Neural crest cell (in vitro differentiated cells): ENCODE data around the gene ISM2. TPM values are rescaled to one million over a fixed set of nuclear protein-coding genes. Genes with fewer than 3 reads are reported as not detected.

Experiments used
- DNase-seq: peaks from one replicate; pipeline ENCODE4 v3.0.0; 2021; ENCODE audit warnings: low read depth, mixed read lengths, low spot score
- H3K27ac Mint-ChIP-seq: one replicate; pipeline ENCODE4 v1.8.0; 2021; ENCODE audit warnings: mild to moderate bottlenecking, mixed read lengths; ENCODE audit not compliant: unreplicated experiment
- H3K27me3 Mint-ChIP-seq: 2 replicates; pipeline ENCODE4 v1.8.0; 2021; ENCODE audit warnings: low read depth, mild to moderate bottlenecking, mixed read lengths
- H3K36me3 Mint-ChIP-seq: 2 replicates; pipeline ENCODE4 v1.8.0; 2021; ENCODE audit warnings: low read depth, mild to moderate bottlenecking, mixed read lengths
- H3K4me1 Mint-ChIP-seq: 2 replicates; pipeline ENCODE4 v1.8.0; 2021; ENCODE audit warnings: mixed read lengths
- H3K4me3 Mint-ChIP-seq: one replicate; pipeline ENCODE4 v1.8.0; 2021; ENCODE audit warnings: mild to moderate bottlenecking, mixed read lengths
- H3K9me3 Mint-ChIP-seq: 2 replicates; pipeline ENCODE4 v1.8.0; 2021; ENCODE audit warnings: mixed read lengths
- total RNA-seq: library from RNA; stranded (reverse); gene quantifications from 2 replicates; pipeline ENCODE4 v1.2.1, GENCODE V29; 2021
- TF ChIP-seq, protein P1 (sequence below): fragments of 200-600 bp; sonication (generic); conservative IDR thresholded peaks from 2 replicates; pipeline ENCODE4 v1.5.0; 2021; ENCODE audit warnings: antibody characterized with exemption, mild to moderate bottlenecking

The ISM2 gene
- total RNA-seq, 1 donor from 2014 or later = not detected

DNA sequence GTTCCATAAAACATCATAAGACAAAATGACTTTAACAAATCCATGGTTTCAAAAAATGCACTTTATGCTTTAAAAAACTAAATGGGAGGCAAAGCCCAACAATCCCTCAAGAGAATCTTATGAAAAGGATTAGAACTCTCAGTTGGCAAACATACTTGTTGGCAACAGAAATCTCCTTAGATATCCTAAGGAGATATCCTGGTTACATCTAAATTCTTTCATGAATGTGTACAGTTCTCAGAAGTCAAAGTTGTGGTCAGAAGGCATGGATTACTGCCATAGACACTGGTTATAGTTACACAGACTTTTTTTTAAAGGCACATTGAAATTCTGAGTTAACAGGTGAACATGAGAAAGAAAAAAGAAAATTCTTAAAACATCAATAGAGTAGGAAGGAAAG, 17.5 kb upstream of the ISM2 start:
- Mint-ChIP-seq H3K27ac (no peak overlapping the region), H3K4me1 (no peaks in the 10 kb centered on the region), H3K36me3 (peaks cover 8% of the 10 kb centered on the region), H3K9me3 (no peaks in the 10 kb centered on the region), H3K4me3 (no peak overlapping the region), H3K27me3 (no peaks in the 10 kb centered on the region)
- TF ChIP-seq, protein P1, sequence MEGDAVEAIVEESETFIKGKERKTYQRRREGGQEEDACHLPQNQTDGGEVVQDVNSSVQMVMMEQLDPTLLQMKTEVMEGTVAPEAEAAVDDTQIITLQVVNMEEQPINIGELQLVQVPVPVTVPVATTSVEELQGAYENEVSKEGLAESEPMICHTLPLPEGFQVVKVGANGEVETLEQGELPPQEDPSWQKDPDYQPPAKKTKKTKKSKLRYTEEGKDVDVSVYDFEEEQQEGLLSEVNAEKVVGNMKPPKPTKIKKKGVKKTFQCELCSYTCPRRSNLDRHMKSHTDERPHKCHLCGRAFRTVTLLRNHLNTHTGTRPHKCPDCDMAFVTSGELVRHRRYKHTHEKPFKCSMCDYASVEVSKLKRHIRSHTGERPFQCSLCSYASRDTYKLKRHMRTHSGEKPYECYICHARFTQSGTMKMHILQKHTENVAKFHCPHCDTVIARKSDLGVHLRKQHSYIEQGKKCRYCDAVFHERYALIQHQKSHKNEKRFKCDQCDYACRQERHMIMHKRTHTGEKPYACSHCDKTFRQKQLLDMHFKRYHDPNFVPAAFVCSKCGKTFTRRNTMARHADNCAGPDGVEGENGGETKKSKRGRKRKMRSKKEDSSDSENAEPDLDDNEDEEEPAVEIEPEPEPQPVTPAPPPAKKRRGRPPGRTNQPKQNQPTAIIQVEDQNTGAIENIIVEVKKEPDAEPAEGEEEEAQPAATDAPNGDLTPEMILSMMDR = no peak
- DNase-seq = no peak

DNA sequence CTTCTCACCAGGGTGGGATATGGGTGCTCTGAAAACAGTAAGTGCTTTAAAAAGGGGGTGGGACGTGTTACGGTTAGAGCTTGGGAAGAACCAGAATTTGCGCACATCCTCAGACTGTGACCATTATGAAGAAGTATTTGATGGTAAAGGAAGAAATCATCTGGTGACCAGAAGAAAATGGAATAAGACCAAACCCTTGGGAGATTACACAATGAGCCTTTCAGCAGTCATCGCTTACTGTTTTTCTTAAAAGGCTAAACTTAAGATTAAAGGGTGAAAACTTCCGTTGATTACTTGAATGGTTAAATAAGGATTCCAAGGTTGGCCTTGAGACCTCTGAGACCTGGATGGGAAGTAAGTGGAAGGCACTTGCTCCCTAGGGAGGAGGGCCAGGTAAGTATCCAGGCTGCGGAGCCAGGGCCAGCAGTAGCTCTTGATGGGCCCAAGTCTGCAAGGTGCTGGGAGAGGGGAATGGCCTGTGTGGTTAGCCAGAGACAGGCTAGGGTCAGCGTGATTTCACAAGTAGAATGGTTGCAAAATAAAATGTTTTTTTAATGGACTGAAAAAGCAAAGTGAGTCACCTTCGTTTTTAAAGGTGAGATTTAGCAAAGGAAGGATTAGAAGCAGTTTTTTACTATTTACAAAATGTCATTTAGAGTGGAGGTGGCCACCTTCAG, 13.0 kb upstream of the ISM2 start:
- DNase-seq = no peak
- H3K4me3 Mint-ChIP-seq = no peak overlapping the region

DNA sequence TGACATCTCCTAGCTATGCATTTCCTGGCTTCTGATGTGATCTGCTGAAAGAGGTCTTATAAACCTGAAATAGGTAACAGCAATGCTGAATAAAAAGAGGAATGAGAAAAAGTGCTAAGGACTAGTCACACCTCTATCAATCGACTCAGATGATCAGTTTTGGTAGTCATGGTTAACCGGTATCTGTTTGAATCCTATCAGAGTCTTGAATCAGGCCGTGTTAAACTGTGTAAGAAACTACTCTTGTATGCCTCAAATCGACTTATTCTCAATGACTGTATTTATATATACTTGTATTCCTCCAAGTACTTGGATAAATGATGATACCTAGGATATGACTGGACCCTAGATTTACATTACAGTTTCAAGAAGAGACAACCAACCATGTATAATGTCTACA, 10.8 kb upstream of the ISM2 start:
- Mint-ChIP-seq H3K9me3 (no peaks in the 10 kb centered on the region), H3K4me3 (no peak overlapping the region), H3K36me3 (peaks cover 9% of the 10 kb centered on the region), H3K27ac (no peak overlapping the region), H3K4me1 (no peaks in the 10 kb centered on the region), H3K27me3 (no peaks in the 10 kb centered on the region)
- TF ChIP-seq, protein P1 = no peak
- no peak for DNase-seq

More for the DNA sequence above, 13.0 kb upstream of the ISM2 start:
- Mint-ChIP-seq H3K27me3 (no peaks in the 10 kb centered on the region), H3K27ac (no peak overlapping the region), H3K4me1 (no peaks in the 10 kb centered on the region), H3K36me3 (peaks cover 9% of the 10 kb centered on the region), H3K9me3 (no peaks in the 10 kb centered on the region)
- TF ChIP-seq, protein P1 = no peak

- DNase-seq = no peak
- H3K9me3 Mint-ChIP-seq = no peaks in the 10 kb centered on the region
- H3K4me3 Mint-ChIP-seq = no peak overlapping the region
- no peaks in the 10 kb centered on the region for H3K4me1 Mint-ChIP-seq
- H3K27me3 Mint-ChIP-seq = no peaks in the 10 kb centered on the region
- H3K36me3 Mint-ChIP-seq = peaks cover 9% of the 10 kb centered on the region
- H3K27ac Mint-ChIP-seq = no peak overlapping the region
- TF ChIP-seq, protein P1 = no peak
Measured at GRCh38 chr14:77508876-77509275, 10.3 kb upstream of the ISM2 start.

- Mint-ChIP-seq H3K27ac (no peak overlapping the region), H3K27me3 (peaks cover under 1% of the 10 kb centered on the region), H3K36me3 (peaks cover 10% of the 10 kb centered on the region), H3K9me3 (peaks cover 1% of the 10 kb centered on the region), H3K4me3 (no peak overlapping the region), H3K4me1 (no peaks in the 10 kb centered on the region)
- TF ChIP-seq, protein P1 = no peak
- no peak for DNase-seq
Measured at GRCh38 chr14:77508249-77508648, 9.6 kb upstream of the ISM2 start.
